Stimulated activated CD8-positive, alpha-beta memory T cell treated with anti-CD3 and anti-CD28 coated beads, Interleukin-4, amount 100 ng/mL, for 48 hours (primary cell): Measurements from ENCODE around the gene ZFY.
A peak's percentile ranks its signal among the peaks of the same experiment; 100 is the strongest.

Experiments
- DNase-seq: peaks from one replicate; pipeline ENCODE4 v3.0.0-alpha.2; 2020

The ZFY gene

DNA sequence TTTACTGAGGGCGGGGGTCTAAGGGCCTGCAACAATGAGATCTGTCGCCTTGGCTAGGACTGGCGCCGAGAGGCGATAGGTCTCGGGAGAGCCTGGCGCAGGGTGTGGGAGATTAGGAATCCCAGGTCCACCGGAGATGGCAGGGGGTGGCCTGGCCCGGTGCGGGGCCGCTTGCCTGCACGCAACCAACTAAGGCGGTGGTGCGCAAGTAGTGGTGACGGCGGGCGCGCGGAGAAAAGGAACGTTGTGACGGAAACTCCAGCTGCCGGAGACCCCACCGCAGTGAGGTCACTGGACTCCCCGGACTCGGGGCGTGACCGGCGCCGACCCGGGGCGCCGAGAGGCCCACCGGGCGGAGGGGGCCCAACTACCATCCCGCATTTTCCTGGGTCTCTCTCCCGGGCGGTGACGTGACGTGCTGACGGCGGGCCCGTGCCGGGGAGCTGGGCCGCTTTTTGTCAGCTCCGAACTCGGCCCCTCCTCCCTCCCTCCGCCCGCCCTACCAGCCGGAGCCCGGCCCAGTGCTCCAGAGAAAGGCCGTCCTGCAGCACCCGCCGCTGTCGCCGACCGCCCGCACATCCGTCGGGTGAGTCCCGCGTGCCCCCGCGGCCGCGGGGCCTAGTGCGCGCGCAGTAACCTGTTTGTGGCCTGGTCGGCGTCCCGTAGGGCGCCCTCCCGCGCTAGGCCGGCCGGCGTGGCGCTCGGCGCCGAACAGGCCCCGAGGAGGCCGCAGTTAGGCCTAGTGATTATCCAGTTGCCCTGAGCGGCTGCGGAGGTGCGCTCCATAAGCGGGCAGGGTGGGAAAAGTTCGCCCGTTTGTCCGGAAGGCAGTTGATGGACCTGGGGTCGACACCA lies at the start of gene ZFY:
ZFY (plus strand) TSS at position 521 of the 855 bp plus-strand sequence. CDS start 18,556 bp downstream, outside the sequence.
- DNase-seq, result peak; percentile 69

DNA sequence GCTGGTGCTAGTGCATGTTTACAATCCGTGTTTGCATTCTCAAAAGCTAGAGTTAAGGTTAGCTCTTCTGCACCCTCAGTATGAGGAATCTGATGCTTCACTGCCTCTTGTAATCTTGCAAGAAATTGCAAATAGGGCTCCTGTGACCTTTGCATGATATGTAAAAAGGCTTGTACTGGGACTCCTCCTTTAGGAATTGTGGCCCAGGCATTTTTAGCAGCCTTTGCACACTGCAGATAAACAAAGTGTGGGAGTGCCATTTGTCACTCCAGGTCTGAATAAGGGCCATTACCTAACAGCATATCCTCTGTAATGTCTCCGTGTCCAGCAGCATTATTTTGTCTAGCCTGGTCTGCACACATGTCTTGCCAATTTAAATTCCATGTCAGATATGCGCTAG lies 49.3 kb upstream of the ZFY start:
- no peak for DNase-seq

DNA sequence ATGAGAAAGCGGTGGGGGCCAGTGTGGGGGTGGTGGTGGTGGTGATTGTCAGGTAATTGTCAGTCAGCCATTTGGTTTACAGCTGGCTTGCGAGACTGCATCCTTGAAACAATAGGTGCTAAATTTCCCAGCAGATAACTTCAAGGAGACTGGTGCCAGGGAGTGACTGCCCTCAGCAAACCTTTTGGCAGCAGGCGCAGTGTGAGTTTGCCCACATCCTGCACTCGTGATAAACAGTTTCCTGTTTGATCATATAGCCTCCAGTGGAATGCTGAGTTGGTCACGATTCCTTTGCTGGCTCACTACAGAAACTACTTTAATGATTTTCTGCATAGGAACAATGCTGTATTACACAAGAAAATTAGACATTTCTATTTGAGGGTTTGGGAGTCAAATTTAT lies 47.8 kb upstream of the ZFY start:
- peak; percentile 29 for DNase-seq

DNA sequence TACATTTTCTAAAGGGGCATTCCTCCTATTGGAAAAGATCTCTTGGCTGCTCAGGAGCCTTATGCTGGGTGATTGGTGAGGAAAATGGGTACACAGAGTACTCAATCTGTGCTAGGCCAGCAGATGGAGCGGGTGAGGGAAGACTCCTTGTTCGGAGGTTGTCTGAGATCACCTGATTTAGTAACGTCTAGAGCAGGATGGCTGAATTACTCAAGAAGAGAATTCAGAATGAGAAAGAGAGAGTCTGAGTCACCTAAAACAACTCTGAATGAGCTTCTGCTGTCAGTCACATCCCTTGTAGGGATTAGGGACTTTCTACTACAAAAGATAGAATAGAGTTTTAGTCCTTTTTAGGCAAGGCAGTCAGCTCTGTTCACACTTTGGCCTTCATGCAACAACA lies 47.2 kb upstream of the ZFY start:
- DNase-seq, result peak; percentile 36

DNA sequence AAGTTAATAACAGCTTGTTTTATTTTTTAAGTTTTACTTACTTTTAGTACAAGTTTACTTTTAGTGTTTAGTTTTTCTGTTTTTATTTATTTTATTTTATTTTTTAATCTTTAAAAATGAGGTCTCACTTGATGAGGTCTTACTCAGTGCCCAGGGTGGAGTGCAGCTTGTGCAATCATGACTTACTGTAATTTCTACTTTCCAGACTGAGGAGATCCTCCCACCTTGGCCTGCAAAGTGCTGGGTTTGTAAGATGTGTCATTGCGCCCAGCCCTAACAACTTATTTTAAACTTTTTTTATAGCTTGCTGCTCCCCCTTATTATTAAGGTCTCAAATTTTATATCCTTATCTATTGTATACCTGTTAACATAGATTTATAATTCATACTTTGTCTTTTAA lies 41.7 kb upstream of the ZFY start:
- no peak for DNase-seq

DNA sequence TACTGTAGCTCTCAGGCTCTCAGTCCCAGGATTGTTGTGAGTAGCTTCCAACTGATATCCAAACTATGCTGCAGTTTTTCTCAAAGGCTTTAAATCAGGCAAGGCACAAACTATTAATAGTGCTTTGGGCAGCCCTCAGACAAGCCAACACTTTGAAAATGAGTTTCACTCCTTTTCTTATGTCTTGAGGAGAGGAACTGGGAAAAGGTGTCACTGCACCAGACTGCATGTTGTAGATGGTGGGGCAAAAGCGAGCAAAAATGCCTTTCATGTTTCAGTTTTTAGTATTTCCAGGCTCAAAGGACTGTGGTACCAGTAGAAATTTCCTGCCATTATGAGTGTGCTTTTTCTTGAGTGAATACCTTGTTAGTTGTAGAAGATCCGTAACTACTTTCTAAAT lies 39.1 kb upstream of the ZFY start:
- no peak for DNase-seq

DNA sequence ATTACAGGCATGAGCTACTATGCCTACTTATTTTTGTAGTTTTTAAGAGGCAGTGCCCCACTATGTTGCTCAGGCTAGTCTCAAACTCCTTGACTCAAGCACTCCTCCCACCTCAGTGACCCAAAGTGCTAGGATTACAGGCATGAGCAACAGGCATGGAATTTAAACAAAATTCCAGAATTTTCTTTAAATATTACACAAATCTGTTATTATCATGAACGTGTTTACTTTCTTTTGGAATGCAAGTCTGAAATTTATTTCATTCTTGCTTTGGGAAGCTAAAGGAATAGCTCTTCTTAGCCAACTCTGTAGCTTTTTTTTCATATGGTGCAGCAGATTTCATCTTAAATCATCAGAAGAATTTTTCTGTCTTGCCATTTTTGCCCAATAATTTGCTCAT lies 27.8 kb upstream of the ZFY start:
- no peak for DNase-seq

DNA sequence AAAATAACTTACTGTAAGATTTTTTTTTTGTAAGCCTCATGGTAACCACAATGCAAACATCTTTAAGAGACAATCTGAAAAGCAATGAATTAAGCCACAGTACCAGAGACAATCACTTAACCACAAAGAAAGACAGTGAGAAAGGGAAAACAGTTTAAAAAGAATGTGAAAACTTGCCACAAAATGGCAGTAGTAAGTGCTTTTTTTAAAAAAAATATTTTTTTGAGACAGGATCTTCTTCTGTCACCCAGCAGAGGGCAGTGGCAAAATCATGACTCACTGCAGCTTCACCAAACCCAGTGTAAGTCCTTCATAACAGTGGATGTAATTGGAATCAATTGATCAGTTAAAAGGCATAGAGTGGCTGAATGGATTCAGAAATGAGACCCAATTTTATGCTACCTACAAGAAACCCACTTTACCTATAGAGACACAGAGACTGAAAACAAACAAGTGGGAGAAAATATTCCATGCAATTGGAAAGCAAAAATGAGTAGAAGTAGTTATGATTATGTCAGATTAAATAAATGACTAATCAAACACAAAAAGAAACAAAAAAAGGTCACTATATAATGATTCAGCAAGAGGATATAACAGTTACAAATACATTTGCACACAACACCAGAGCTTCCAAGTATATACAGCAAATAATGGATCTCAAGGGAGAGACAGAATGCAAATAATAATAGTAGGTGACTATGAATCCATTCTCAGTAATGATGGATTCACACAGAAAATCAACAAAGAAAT lies 21.9 kb upstream of the ZFY start:
- peak; percentile 26 for DNase-seq

DNA sequence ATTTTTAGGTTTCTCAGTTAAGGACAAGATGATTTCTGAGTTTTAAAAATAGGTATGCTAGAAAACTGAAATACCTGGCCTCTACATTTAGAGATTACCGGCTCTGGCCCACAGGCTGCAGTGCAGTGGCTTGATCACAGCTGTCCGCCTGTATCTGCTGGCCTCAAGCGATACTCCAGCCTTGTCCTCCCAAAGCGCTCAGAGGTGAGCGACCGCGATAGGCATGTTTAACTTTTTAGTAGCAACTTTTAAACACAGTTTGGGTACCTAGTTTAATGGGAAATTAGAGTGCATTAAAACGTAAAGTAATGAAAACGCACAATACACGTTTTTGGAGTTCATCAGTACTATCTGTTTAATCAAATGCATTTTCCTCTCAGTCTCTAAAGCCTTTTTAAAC lies 1.1 kb upstream of the ZFY start:
- DNase-seq, result no peak

DNA sequence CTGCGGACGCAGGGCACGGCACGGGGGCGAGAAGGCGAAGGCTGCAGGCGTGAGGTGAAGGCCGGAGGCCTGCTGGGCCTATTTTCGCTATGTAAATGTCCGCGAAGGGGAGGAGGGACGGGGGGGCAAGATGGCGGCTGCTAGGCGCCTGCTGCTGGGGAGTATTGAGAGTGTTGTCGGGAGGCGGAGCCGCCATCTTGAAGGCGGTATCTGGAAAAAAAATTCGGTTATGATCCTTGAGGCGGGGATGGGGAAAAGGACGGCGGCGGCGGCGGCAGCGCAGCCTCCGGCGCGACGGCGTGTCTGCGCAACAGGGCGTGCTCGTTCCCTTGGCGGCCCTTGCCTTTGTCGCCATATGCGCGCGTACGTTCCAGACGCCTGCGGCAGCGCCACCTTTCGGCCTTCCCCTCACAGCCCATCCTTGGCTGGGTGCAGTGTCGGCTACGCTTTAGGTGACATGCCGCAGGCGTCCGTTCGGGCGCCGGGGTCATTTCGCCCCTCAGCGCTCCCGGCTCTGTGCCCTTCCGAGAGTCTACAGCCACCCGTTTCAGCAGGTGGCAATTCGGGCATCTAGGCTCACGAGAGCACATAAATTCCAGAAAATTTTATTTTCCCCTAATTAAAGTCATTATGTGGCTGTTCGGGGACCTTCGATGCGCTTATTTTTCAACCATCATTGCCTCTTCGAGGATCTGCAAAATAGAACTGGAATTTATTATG lies 695 bp downstream of the ZFY start:
- DNase-seq, result peak; percentile 87

DNA sequence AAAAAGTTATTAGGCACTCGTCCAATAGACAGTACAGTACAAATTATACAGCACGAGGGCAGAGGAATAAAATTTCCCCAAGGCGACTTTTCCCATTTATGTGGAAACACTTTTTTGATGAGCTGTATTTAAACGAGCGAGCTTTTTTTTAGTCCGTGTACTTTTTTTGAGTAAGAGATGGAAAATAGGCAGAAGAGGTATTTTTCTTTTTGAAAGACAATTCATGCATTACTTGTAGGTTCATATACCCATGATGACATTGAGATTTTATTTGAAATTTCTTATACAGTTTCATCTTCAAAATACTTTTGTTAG lies 1.2 kb downstream of the ZFY start:
- DNase-seq, result no peak

DNA sequence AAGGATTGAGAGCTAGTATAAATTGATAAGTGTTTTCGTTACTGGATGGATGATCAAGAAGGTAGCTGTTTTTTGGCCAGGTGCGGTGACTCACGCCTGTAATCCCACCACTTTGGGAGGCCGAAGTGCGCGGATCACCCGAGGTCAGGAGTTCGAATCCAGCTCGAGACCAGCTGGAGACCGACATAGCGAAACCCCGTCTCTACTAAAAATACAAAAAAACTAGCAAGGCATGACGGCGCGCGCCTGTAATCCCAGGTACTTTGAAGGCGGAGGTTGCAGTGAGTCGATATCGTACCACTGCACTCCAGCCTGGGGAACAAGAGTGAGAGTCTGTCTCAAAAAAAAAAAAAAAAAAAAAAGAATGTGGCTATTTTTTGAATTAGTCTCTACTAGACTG lies 2.0 kb downstream of the ZFY start:
- DNase-seq, result no peak

DNA sequence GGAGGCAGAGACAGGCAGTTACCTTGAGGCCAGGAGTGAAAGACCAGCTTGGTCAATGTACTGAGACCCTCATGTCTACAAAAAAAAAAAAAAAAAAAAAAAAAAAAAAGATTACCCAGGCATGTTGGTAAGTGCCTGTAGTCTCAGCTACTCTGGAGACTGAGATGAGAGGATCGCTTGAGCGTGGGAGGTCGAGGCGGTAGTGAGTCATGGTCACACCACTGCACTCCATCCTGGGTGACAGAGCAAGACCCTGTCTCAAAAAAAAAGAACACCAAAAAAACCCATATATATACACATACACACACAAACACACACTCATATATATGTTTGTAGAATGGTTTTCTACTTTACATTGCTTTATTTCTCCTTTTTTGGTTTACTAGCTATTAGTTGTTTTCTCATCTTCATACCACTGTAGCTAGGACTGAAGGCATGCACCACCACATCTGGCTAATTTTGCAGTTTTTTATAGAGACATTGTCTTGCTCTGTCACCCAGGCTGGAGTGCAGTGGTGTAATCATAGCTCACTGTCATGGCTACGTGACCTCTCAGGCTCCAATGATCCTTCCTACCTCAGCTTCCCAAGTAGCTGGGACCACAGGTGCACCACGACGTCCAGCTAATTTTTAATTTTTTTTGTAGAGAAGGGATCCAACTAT lies 14.5 kb downstream of the ZFY start:
- DNase-seq, result peak; percentile 44

DNA sequence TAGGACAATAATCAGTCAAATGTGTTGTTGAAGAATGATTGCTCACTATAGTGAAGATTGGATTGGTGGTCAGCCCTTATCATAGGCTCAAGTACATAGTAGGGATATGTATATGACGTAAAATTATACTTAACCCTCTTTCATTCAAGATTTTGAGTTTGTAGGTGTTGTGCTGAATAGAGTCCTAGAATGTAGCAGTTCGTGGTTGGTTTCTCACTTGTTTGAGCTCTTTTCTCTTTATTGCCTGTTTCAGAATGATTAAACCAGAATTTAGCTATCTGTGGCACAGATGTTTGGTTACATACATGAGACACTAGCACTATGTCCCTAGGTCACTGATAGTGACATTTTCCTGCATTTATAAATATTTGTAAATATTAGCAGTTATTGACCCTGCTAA lies 15.5 kb downstream of the ZFY start:
- DNase-seq, result no peak

DNA sequence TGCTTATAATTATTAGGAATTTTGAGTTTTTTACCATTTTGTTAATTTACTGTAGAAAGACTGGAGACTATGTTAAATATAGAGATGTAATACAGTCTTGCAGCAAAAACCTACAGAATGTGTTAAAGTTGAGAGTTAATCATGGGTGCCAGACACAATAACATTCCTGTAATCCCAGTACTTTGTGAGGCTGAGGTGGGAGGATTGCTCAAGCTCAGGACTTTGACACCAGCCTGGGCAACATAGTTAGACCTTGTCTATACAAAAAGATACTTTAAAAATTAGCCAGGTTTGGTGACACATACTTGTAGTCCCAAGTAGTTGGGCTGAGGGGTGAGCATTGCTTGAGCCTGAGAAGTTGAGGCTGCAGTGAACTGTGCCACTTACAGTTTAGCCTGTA lies 17.7 kb downstream of the ZFY start:
- no peak for DNase-seq

DNA sequence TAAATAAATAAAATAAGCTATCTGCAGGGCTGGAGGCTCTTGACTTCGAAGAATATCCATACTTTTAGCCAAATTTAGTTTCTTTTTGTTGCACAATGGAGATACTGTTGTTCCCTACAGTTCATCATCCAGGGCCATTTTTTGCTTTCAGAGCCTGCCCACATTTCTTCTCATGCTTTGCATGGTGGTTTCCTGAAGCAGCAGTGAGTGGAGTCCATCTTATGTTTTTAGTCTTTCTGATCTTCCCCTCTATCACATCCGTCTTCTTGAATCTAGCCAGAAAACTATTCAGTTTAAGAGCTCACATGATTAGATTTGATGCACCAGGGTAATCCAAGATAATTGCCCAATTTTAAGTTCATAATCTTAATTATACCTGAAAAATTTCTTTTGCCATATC lies 19.6 kb downstream of the ZFY start:
- no peak for DNase-seq

DNA sequence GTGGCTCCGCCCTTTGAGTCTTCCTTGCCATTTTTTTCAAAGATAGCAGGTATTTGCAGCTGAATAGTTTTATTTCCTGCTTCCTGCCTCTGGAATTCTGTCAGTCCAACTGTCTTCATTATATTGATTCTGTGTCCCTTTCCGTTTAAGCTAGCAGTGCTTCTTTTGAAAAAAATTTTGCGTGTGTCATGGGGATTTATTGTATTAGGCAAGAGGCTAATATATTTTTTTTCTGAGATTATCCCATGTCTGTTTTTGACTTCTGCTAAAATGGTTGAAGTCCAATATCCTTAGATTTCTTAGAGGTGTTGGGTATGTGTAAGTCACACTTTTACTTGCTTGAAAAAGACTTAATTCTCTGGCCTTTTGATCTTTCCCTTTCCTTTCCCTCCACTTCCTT lies 20.4 kb downstream of the ZFY start:
- DNase-seq, result no peak

DNA sequence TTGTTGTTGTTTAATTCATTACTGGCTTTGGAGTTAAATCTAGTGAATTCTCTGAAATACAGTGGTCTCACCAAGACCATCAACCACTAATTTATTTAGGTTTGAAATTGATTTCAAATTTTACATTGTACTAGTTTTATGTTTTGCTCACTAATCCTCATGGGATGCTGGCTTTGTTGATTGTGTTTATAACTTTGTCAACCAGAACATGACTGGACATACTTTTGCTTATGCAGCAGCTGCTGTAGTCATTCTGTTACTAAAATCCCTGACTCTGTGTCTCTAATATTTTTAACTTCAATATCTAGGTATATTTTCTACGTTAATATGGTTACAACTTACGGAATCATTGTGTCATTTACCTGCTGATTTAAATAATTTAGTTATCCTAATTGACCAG lies 26.9 kb downstream of the ZFY start:
- no peak for DNase-seq

DNA sequence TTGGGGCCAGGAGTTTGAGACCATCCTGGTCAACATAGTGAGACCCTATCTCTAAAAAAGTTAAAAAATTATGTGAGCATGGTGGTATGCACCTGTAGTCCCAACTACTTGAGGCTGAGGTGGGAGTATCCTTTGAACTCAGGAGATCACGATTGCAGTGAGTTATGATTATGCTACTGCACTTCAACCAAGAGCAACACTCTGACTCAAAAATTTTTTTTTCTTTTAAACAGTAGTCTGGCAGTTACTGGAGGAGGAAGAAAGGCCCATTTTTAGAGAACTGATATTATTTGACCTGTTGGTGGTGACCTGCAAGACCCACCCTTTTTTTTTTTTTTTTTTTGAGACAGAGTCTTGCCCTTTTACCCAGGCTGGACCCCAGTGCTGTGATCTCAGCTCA lies 29.6 kb downstream of the ZFY start:
- DNase-seq, result no peak

DNA sequence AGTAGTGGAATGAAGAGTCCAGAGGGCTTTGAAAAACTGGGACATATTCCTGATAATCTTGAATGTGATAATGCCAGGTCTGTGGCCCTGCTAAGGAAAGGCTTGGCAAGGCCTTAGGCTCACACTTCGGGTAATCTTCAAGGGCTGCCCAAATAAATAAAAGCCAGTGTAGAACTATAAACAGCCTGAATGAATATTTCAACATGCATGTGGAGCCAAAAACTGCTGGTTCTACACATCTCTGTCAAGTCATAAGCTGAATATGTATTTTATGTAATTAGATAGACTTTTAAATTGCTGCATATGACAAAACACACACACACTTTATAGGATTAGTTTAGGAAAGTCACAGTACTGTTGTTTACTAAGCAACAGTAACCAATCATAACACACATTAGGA lies 30.4 kb downstream of the ZFY start:
- DNase-seq, result no peak

DNA sequence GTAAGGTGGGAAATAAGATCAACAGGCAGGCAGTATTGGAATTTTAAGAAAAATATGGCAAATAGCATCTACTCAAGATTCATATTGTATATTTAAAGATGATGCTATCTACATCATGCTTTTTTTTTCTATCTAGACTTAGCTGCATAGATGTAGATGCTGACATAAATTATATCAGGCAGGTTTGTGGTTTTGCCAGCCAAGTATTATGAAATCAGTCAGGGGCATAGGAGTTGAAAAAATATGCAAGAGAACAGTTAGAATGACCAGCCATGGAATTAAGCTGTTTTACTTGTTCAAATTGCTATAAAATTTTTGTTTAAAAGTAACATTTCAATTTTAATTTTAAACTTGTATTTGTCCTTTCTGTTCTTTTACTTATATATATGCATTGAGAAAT lies 34.4 kb downstream of the ZFY start:
- DNase-seq, result no peak

DNA sequence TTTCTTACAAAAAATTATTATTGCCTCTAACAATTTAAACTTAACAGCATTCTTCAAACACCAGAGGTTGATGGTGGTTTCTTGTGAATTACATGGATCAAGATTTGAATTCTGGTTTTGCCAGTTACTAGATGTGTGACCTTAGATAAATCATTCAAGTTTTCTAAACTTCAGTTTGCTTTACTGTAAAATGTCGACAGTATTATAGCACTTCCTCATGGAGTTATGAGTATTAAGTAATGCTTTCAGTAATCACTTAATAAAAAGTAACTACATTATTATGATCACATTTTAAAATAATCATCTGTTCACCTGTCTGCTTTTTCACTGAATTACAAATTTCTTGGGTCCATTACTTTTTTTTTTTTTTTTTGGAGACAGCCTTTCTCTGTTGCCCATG lies 37.5 kb downstream of the ZFY start:
- no peak for DNase-seq

DNA sequence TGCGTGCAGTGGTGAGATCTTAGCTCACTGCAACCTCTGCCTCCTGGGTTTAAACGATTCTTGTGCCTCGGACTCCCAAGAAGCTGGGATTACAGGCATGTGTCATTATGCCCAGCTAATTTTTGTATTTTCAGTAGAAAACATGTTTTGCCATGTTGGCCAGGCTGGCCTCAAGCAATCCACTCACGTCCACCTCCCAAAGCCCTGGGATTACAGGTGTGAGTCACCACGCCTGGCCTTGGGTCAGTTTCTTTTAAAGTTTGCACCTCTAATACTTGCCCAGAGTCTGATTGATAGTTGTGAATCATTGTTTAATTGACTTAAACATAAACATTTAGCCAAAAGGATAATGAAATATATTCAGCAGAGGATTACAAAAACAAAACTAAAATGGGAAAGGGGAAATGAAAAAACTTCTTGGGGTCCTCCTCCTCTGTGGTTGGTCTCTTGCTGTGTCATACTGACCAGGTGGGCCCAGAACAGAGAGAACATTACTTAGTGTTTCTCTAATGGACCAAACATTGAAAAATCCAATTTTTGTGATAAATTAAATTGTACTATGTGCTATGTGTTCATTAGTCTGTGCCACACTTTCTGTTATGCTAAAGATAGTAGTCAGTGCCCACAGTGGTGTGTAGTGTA lies 38.0 kb downstream of the ZFY start:
- DNase-seq, result no peak
